Tibial artery (tissue), 4 donors: ENCODE results near the gene ZNF280B.

ENCODE experiments used
- DNase-seq, 2 donors: peaks; one replicate each; pipeline ENCODE4 v3.0.0-alpha.2; 2019
- H3K27ac ChIP-seq, 2 donors: fragments of 200-600 bp; sonication (generic) in 1 of 2; 1 replicate in 1 of 2; 2 replicates in 1 of 2; pipeline ENCODE4 v1.5.1; 2018 to 2019; ENCODE audit warnings: mild to moderate bottlenecking in 1 of 2
- H3K27me3 ChIP-seq, 2 donors: fragments of 200-600 bp; sonication (generic) in 1 of 2; one replicate each; pipeline versions ENCODE4 v1.5.1 to v1.6.0; 2016 to 2019
- H3K36me3 ChIP-seq, 3 donors: fragments of 200-600 bp; sonication (generic) in 2 of 3; one replicate each; pipeline ENCODE4 v1.5.1; 2016 to 2019; ENCODE audit warnings: mild to moderate bottlenecking in 2 of 3
- H3K4me1 ChIP-seq, 4 donors: fragments of 200-600 bp; sonication (generic) in 2 of 4; 1 replicate in 3 of 4; 2 replicates in 1 of 4; pipeline ENCODE4 v1.5.1; 2016 to 2019
- H3K4me3 ChIP-seq, 2 donors: fragments of 200-600 bp; sonication (generic) in 1 of 2; 1 replicate in 1 of 2; 2 replicates in 1 of 2; pipeline ENCODE4 v1.5.1; 2018 to 2019; ENCODE audit warnings: mild to moderate bottlenecking in 2 of 2
- H3K9me3 ChIP-seq, 3 donors: fragments of 200-600 bp; sonication (generic) in 1 of 3; one replicate each; pipeline ENCODE4 v1.5.1; 2016 to 2019
- intact Hi-C: fragments of 100-400 bp; cut with DNase I; formaldehyde crosslinking; loops from one replicate; pipeline ENCODE4 v1.15.0; 2023; ENCODE audit warnings: low total_unique reads
- TF ChIP-seq, protein P1 (sequence below), 2 experiments: fragments of 200-600 bp in 1 of 2; fragments of 450-650 bp in 1 of 2; IDR thresholded peaks; one replicate each; pipeline ENCODE4 v1.5.1; 2017 to 2019; ENCODE audit warnings: antibody characterized with exemption in 2 of 2, mild to moderate bottlenecking in 1 of 2, moderate library complexity in 1 of 2

The ZNF280B gene

GRCh38 chr22:22554587-22555284, 46.2 kb upstream of the ZNF280B start:
- H3K9me3 ChIP-seq = no peaks in the 10 kb centered on the region
- no peaks in the 10 kb centered on the region for H3K4me1 ChIP-seq
- H3K27me3 ChIP-seq = peaks cover 0 to 6% of the 10 kb centered on the region in 2 donors
- no peak for DNase-seq
- TF ChIP-seq, protein P1, sequence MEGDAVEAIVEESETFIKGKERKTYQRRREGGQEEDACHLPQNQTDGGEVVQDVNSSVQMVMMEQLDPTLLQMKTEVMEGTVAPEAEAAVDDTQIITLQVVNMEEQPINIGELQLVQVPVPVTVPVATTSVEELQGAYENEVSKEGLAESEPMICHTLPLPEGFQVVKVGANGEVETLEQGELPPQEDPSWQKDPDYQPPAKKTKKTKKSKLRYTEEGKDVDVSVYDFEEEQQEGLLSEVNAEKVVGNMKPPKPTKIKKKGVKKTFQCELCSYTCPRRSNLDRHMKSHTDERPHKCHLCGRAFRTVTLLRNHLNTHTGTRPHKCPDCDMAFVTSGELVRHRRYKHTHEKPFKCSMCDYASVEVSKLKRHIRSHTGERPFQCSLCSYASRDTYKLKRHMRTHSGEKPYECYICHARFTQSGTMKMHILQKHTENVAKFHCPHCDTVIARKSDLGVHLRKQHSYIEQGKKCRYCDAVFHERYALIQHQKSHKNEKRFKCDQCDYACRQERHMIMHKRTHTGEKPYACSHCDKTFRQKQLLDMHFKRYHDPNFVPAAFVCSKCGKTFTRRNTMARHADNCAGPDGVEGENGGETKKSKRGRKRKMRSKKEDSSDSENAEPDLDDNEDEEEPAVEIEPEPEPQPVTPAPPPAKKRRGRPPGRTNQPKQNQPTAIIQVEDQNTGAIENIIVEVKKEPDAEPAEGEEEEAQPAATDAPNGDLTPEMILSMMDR (IDR thresholded peaks at IDR 0.05) = no peak
- no peak overlapping the region for H3K4me3 ChIP-seq
- no peaks in the 10 kb centered on the region for H3K36me3 ChIP-seq
- H3K27ac ChIP-seq = no peak overlapping the region
- intact Hi-C loops = no loop called here

DNA sequence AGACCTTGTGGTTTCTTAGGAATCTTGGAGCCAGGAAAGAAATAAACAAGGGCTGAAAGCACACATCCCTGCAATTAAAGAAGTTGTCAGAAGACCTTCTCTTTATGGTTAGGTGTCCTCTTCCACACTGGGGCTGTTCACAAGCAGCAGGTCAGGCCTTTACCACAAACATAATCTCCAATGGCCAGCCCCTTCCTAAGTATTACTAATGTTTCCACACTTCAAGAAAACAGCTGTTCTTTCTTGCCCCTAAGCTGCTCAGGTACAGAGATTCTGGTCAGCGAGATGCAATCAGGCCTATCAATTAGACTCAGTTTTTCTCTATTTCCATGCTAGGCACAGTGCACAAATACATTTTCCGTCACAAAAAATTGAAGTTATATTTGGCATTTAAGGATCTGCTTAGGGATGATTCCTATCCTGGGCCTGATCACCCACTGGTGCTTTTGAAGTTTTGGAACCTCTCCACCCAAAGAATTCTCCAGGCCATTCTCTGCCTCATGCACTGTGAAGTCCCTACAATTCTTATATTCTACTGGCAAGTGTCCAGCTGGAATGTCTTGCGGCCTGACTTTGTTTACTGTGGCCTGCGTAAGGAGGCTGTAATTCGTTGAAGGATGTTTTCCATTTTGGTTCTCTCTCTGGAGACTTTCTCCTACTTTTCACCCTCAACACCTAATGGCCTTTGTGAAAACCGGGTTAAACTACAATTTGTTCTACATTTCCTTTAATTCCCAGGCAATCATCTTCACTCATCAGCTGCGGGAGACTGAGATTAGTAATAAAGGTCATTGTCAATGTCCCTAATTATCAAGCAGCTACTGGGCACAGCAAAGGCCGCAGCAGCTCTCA, 45.4 kb upstream of the ZNF280B start:
- no peak for DNase-seq
- intact Hi-C loops = no loop called here
- Histone ChIP-seq H3K9me3 (no peaks in the 10 kb centered on the region), H3K4me3 (no peak overlapping the region), H3K4me1 (no peaks in the 10 kb centered on the region), H3K27ac (no peak overlapping the region), H3K27me3 (peaks cover 0 to 6% of the 10 kb centered on the region in 2 donors), H3K36me3 (no peaks in the 10 kb centered on the region)
- TF ChIP-seq, protein P1 (IDR thresholded peaks at IDR 0.05) = no peak

- no peak overlapping the region for H3K4me3 ChIP-seq
- DNase-seq = no peak
Observed at GRCh38 chr22:22553141-22553540, 44.6 kb upstream of the ZNF280B start.

GRCh38 chr22:22552630-22553029, 44.1 kb upstream of the ZNF280B start:
- H3K9me3 ChIP-seq = no peaks in the 10 kb centered on the region
- H3K27me3 ChIP-seq = peaks cover 0 to 6% of the 10 kb centered on the region in 2 donors
- no peaks in the 10 kb centered on the region for H3K36me3 ChIP-seq
- no peak overlapping the region for H3K4me3 ChIP-seq
- no peaks in the 10 kb centered on the region for H3K4me1 ChIP-seq
- intact Hi-C loops = no loop called here
- H3K27ac ChIP-seq = no peak overlapping the region
- DNase-seq = no peak
- TF ChIP-seq, protein P1 (IDR thresholded peaks at IDR 0.05) = no peak

More at GRCh38 chr22:22553141-22553540, 44.6 kb upstream of the ZNF280B start:
- Histone ChIP-seq H3K27me3 (peaks cover 0 to 6% of the 10 kb centered on the region in 2 donors), H3K27ac (no peak overlapping the region), H3K9me3 (no peaks in the 10 kb centered on the region), H3K36me3 (no peaks in the 10 kb centered on the region), H3K4me1 (no peaks in the 10 kb centered on the region)
- intact Hi-C loops = no loop called here
- TF ChIP-seq, protein P1 (IDR thresholded peaks at IDR 0.05) = no peak

- intact Hi-C loops = no loop called here
- Histone ChIP-seq H3K9me3 (no peaks in the 10 kb centered on the region), H3K27ac (no peak overlapping the region), H3K36me3 (no peaks in the 10 kb centered on the region), H3K4me1 (no peaks in the 10 kb centered on the region), H3K27me3 (peaks cover 0 to 6% of the 10 kb centered on the region in 2 donors), H3K4me3 (no peak overlapping the region)
- TF ChIP-seq, protein P1 (IDR thresholded peaks at IDR 0.05) = no peak
- no peak for DNase-seq
Observed at GRCh38 chr22:22550789-22551434, 42.4 kb upstream of the ZNF280B start.
